Loucy (cell line): ENCODE measurements around the gene CHST7.

Source experiments
- H2AFZ ChIP-seq: fragments of 200-600 bp; sonication (generic); 2 replicates; pipeline ENCODE4 v1.6.0; 2016; ENCODE audit warnings: antibody characterized with exemption, mild to moderate bottlenecking, low read length, moderate library complexity
- H3F3A ChIP-seq: fragments of 200-600 bp; 2 replicates; pipeline ENCODE4 v1.6.0; 2016; ENCODE audit warnings: antibody characterized with exemption, low read depth, mild to moderate bottlenecking
- H3K27me3 ChIP-seq: fragments of 200-600 bp; sonication (generic); 2 replicates; pipeline ENCODE4 v1.6.1; 2014; ENCODE audit warnings: low read length, mild to moderate bottlenecking; ENCODE audit not compliant: insufficient read depth, poor library complexity, severe bottlenecking
- H3K36me3 ChIP-seq: fragments of 200-600 bp; sonication (generic); 2 replicates; pipeline ENCODE4 v1.6.1; 2016; ENCODE audit warnings: low read length; ENCODE audit not compliant: insufficient read depth
- H3K4me1 ChIP-seq: fragments of 200-600 bp; sonication (generic); 2 replicates; pipeline ENCODE4 v1.5.1; 2014; ENCODE audit warnings: low read length, mild to moderate bottlenecking; ENCODE audit not compliant: insufficient read depth, poor library complexity, severe bottlenecking
- H3K4me2 ChIP-seq: fragments of 200-600 bp; sonication (generic); 2 replicates; pipeline ENCODE4 v1.6.0; 2014; ENCODE audit warnings: antibody characterized with exemption, low read length, low read depth, mild to moderate bottlenecking; ENCODE audit not compliant: poor library complexity, severe bottlenecking
- H3K4me3 ChIP-seq: fragments of 200-600 bp; sonication (generic); 2 replicates; pipeline ENCODE4 v1.5.1; 2014; ENCODE audit warnings: low read length, mild to moderate bottlenecking, mixed read lengths; ENCODE audit not compliant: poor library complexity, severe bottlenecking
- H3K79me2 ChIP-seq: fragments of 200-600 bp; sonication (generic); 2 replicates; pipeline ENCODE4 v1.6.1; 2014; ENCODE audit warnings: low read length; ENCODE audit not compliant: insufficient read depth
- H3K9ac ChIP-seq: fragments of 200-600 bp; sonication (generic); 2 replicates; pipeline ENCODE4 v1.6.0; 2014; ENCODE audit warnings: mild to moderate bottlenecking, low read depth, low read length, moderate library complexity; ENCODE audit not compliant: poor library complexity, severe bottlenecking
- H3K9me2 ChIP-seq: fragments of 200-600 bp; sonication (generic); replicated peaks from 2 replicates; pipeline ENCODE4 v1.6.1; 2016; ENCODE audit warnings: low read depth, low read length, mixed read lengths
- H3K9me3 ChIP-seq: fragments of 200-600 bp; sonication (generic); 2 replicates; pipeline ENCODE4 v1.6.1; 2014; ENCODE audit warnings: mild to moderate bottlenecking, antibody characterized with exemption, low read length, low read depth; ENCODE audit not compliant: insufficient read depth
- H4K20me1 ChIP-seq: fragments of 200-600 bp; sonication (generic); 2 replicates; pipeline ENCODE4 v1.6.0; 2014; ENCODE audit warnings: antibody characterized with exemption, low read length, mild to moderate bottlenecking; ENCODE audit not compliant: insufficient read depth, poor library complexity, severe bottlenecking
- CTCF ChIP-seq: fragments of 200-600 bp; sonication (generic); conservative IDR thresholded peaks from 2 replicates; pipeline ENCODE4 v1.5.1; 2014; ENCODE audit warnings: mild to moderate bottlenecking, antibody characterized with exemption, low read length
- EZH2phosphoT487 ChIP-seq: fragments of 200-600 bp; IDR thresholded peaks from 2 replicates; pipeline ENCODE4 v1.6.1; 2018; ENCODE audit warnings: antibody characterized with exemption, mild to moderate bottlenecking, moderate library complexity, borderline replicate concordance

Gene CHST7

GRCh38 chrX:46597208-46597607, 23.6 kb downstream of the CHST7 start:
- Histone ChIP-seq H3K36me3 (no peaks in the 10 kb centered on the region), H3K4me1 (no peaks in the 10 kb centered on the region), H3K27me3 (no peaks in the 10 kb centered on the region), H3K9me2 (no peaks in the 10 kb centered on the region), H4K20me1 (no peaks in the 10 kb centered on the region), H3K4me3 (no peak overlapping the region), H3F3A (no peaks in the 10 kb centered on the region), H3K9ac (no peak overlapping the region), H3K4me2 (no peak overlapping the region), H3K79me2 (no peaks in the 10 kb centered on the region), H2AFZ (no peak overlapping the region), H3K9me3 (no peaks in the 10 kb centered on the region)
- TF ChIP-seq EZH2phosphoT487 (no peak), CTCF (no peak)

DNA sequence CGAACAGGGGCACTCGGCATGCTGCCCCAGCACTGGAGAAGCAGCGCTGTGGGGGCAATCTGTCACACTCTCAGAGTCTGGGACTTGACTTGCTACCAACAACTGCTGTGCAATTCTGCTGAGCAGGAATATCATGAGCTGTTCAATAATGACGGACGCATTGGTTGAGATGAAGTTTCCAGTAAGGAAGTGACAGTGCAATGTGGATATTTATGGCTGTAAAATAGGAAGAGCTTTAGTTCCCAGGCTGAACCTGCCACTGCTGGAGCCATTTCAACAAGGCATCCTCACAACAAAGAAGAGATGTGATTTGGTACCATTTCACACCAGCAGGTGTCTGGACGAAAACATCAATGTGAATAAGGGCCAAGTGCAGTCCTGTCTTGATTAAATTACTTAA, 24.2 kb downstream of the CHST7 start:
- H2AFZ ChIP-seq = no peak overlapping the region

GRCh38 chrX:46599051-46599560, 25.5 kb downstream of the CHST7 start:
- TF ChIP-seq CTCF (no peak), EZH2phosphoT487 (no peak)
- H3K4me2 ChIP-seq = no peak overlapping the region
- H2AFZ ChIP-seq = no peak overlapping the region
- no peaks in the 10 kb centered on the region for H4K20me1 ChIP-seq
- no peaks in the 10 kb centered on the region for H3K4me1 ChIP-seq
- H3K79me2 ChIP-seq = no peaks in the 10 kb centered on the region
- no peak overlapping the region for H3K4me3 ChIP-seq
- no peaks in the 10 kb centered on the region for H3K36me3 ChIP-seq
- no peaks in the 10 kb centered on the region for H3K27me3 ChIP-seq
- H3K9me3 ChIP-seq = no peaks in the 10 kb centered on the region
- no peaks in the 10 kb centered on the region for H3K9me2 ChIP-seq
- H3F3A ChIP-seq = no peaks in the 10 kb centered on the region
- H3K9ac ChIP-seq = no peak overlapping the region

More for the DNA sequence above, 24.2 kb downstream of the CHST7 start:
- Histone ChIP-seq H3K4me2 (no peak overlapping the region), H3K27me3 (no peaks in the 10 kb centered on the region), H3K4me1 (no peaks in the 10 kb centered on the region), H3K9me2 (no peaks in the 10 kb centered on the region), H3F3A (no peaks in the 10 kb centered on the region), H4K20me1 (no peaks in the 10 kb centered on the region), H3K79me2 (no peaks in the 10 kb centered on the region), H3K36me3 (no peaks in the 10 kb centered on the region), H3K4me3 (no peak overlapping the region), H3K9me3 (no peaks in the 10 kb centered on the region), H3K9ac (no peak overlapping the region)
- no peak for TF ChIP-seq EZH2phosphoT487
- no peak for TF ChIP-seq CTCF
